NCI-H187 (cell line): ENCODE measurements around the gene FMNL2.

Experiments
- DNase-seq, 2 experiments: peaks; one replicate each; lab custom pipeline; 2025; lab: John Stamatoyannopoulos, UW

The FMNL2 gene

DNA sequence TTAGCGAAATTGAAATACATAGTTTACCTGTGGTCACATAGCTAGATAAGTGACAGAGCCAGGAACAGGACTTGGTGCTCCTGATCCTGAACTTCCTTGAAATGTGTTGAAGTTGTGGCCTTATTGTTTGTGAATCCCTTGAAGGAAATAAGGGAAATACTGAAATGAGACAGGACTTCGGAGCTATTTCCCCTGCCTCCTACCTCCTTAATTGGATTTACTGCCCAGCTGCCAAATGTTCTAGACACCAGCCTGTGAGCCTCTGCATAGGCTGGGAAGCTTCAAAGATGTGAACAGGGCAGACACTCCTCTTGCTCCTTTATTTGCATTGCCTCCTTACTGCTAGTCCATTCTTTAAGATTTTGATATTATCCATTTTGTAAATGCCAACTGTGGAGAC lies 247.1 kb downstream of the FMNL2 start:
- no peak for DNase-seq

DNA sequence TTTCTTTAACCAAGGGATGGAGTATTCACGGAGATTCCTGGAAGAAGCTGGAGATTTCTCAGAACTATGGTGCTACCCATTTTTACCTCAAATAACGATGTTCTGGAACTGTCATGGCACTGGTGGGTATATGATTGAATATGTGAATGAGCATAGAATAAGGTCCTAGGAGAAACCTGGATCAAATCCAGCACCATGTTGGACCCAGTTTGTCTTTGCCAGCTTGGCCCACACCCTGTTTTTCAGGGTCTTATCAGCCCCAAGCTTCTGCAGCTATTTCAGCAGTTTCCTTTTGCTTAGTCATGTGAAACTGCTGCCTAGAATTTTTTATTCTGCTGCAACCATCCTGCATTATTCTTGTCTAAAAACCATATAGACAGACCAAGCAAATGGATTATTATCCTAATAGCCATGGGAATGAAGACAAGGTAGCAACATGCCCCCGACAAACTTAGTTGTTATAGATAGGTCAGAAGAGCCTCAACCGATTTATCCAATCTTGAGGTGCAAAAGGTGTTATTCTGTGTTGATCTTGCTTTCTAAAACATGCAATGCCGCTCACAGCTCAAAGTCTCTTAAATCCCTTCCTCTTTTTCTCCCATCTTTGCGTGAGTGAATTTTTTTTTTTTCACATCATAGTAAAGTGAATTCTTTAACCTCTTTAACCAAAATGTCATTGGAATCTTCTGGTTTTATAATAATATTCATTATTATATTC lies 248.7 kb downstream of the FMNL2 start:
- no peak for DNase-seq

DNA sequence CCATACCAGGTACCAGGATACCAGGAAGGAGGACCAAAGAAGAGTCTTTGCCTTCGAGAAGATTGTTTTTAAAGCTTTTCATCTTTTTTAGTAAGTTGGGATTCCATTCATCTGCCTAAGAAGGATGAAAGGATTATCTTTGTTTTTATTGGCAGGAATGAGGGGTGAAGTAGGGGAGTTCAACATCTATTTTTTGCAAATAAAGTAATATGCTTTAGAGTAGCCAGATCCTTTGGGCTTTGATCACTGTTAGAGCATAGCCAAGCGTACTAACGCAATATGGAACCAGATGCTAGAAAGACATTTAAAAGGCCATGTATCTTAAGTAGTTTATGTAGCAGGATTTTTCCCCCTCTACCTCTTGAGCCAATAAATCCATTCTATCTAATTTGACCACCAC lies 249.3 kb downstream of the FMNL2 start:
- no peak for DNase-seq

DNA sequence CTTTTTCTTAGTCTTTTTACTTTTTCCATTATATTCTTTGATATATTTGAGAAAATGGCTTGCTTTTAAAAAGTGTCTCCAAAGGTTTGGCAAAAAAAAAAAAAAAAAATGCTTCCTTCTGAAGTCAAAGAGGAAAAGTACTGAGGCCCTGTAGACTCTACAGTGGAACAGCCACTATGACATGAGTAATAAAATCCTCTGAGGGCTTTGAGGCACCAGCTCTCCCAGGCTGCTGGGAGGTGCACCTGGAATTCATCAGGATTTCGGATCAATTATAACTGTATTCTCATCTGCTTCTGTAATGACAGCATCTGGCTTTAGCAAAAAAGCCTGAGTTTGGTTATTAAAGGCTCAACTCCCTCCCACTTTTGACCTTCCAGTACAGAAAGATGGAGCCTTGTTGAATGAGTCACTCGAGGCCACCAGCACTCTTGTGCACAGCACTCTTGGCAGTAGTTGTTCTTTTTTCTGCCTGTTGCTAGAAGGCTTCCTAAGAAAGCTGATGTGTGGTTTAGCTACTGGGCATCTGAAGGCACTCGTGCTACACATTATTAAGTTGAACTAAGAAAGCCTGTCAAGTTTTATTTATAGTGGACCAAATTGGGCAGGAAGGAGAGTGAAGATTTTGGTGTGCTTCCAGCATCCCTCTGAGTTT lies 251.0 kb downstream of the FMNL2 start:
- DNase-seq, result no peak

DNA sequence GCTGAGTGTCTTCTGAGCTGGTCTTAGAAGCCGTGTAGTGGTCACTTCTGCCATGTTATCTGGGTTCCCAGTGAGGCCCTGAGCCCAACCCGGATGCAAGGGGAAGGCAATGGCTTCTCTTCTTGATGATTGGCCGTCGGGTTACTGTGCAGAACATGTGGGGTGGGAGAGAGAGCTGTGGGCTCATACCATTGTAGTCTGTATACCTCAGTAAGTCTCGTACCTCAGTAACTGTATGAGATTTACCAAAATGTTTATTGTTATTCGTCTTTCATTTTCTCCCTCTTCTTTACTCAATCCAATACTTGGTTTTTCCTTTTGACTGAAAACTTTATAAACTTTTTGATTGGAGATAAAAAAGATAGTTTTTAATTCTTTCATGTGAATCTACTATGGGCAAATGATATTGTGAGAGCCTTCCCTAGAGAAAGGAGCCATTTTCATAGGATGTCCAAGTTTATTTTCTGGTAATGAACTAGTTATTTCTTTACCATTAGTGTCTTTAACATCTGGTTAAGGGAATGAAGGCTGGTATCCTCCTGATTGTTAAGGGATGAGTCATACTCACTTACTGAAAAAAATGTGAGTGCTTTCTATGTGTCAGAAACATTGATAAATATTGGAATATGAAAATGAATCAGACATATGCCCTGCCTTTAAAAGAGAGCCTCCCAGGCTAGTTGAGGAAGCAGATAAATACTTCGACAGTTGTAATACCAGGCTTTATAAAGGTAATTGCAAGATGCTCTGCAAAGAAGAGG lies 252.4 kb downstream of the FMNL2 start:
- no peak for DNase-seq

DNA sequence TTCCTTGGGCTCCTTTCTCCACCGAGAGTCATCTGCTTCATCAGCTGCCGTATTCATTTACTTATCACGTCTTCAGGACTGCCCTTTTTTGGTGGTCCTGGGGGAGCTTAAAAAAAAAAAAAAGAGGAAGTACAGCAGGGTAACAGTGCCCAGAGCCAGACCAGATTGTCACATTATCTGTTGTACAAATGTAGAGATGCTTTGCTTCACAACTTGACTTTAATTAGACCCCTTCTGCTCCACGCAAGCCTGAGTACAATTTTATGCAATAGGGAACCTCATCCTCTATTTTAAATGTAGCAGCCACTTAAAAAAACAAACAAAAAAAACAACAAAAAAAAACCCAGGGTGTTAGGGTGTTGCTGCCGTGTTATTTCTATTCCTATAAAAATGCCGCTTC lies 254.0 kb downstream of the FMNL2 start:
- no peak for DNase-seq

DNA sequence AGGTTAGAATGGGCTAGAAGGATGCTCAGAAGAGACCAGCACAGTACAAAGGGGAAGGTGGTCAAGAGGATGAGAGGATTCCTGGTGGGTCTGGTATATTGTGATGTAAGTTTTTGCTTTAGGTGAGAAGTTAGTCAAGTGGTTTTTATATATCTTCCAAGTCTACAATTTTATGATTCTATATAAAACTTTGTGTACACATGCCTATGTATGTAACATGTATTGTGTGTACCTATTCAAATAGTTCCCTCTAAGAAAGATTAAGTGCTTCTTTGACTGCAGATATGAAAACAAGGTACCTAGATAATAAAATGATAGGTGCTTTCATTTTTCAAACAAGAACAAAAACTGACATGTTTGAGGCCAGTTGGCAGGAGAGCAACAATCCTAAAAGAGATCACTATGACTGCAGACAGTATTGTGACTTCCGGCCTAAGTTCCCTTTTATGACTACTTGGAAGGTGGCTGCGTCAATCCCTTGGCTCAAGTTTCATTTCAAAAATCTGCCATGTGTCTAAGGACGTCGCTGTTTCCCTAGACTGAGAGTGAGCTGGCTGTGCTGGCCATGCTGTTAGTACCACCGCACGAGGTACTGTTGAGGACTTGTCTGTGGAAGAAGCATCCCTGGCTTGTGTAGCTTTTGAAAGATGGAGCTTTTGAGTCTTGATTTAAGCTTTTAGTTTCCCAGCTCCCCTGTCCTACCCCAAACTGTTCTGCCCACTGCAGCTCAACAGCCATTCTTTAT lies 259.2 kb downstream of the FMNL2 start:
- DNase-seq, result no peak

DNA sequence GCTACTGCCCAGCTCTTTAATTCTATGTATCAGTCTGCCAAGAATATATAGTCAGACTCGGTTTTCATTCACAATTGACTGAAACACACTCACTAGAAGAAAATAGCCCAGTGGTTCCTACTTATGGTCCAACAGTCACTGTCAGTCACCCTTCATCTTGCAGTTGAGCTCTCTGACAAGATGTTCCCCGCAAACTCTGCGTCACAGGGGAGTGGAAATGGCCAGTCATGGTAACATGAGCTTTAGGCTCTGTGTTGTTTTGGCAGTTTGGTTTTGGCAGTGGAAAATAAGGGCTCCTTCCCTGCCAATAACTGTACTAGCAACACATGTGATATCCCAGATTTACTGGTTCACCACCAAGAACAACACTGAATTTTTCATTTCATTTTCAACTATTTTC lies 259.8 kb downstream of the FMNL2 start:
- no peak for DNase-seq

DNA sequence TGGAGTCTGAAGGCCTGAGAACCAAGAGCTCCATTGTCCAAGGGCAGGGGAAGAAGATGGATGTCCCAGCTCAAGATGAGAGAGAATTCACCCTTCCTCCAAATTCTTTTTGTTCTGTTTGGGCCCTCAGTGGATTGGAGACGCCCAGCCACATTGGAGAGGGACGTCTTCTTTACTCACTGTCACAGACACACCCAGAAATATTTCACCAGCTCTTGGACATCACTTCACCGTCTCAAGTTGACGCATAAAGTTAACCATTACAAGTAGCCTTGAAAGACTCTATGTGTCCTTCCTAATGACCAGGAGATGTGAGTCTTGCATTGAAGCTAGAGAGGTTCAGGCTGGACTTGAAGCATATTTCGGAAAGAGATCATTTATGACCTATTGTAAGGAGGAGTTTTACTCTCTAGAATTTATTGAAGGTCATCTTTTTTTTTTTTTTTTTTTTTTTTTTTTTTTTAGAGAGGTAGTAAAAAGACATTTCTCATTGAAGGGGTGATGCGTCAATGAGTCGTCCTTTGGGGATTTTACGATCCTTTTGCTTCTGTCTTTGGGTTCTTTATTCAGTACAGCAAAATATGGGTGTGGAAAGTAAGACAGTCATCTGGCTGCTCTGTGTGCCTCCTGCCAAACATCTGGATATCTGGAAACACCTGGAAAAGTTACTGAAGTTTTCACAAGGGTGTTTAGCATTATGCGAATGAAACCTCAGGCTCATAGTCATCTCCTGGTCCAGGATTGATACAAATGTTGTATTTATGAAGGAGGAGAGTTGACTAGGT lies 264.2 kb downstream of the FMNL2 start:
- no peak for DNase-seq

DNA sequence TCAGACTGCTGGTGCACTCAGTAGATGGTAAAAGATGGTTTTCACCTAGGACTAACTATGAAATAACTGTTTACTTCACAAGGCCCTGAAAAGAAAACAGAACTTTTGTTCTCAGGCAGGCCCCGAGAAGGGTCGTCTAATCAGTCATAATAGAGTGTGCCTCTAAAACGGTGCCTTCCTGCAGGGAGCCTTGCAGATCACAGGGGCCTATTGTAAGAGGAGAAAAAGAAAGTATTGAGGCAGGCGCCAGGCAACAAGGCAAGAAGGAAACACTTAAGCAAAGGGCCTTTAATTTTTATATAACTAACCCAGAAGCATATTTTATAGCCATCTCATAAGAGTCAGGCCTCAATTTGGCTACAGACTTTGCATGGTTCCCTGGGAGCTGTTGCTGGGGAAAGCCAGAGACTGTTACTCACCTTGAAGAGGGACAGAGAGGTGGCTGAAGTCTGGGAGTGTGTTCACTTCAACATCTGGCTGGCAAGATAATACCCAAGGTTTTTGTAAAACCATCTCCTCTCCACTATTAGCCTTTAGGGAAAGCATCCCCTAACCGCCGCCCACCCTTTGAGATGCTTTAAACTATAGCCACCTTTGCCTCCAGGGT lies 265.2 kb downstream of the FMNL2 start:
- DNase-seq, result no peak

DNA sequence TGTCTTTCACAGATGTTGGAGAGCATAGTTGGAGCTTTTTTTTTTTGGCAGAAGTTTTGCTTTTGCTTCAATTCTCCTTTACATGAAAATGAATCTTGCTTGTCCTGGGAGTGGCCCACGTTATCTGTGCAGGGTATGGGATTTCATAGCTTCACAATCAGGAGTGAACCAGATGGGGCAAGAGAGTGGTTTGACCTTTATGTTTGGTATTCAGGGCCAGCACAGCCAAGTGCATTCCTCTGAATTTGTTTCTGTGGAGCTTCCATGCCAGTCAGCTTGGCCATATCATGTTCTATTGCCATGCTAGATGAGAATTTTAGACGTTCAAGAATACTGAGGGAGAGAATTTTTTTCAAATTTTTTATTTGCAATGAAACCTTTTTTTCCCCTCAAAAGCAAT lies 265.7 kb downstream of the FMNL2 start:
- no peak for DNase-seq

DNA sequence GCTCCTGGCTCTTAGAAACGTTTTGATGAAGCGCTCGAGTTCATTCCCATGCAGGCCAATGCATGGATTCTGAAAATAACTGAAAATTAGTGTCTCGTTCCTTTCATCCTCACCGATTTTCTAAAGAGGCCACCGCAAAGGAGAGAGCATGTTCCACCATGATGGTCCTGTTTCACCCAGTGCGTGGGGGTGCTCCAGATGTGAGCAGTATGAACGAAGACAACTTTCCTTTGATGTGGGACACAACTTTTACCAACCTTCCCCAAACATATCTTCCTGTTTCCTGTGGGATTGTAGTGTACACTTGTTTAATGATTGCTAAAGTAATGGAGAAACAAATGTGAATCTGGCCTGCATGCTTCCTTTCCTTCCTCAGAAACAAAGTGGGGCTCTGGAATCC lies 267.8 kb downstream of the FMNL2 start:
- DNase-seq, result no peak

DNA sequence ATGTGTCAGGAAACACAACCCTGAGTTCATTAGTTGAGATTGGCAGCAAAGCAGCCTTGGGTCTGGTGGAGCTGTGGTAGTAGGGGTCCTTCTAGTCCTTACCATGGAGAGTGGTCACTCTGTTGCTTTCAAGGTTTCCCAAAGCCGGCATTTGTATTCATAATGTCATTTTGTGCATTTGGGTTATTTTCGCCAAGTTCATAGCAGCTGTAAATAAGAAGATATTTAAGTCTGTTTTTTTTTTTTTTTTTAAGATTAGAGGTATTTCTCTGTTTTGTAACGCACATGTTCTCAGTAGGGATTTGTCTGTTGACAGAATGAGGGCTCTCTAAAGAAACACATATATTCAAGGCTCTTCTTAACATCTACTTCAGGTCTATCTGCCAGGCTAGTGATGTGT lies 268.2 kb downstream of the FMNL2 start:
- DNase-seq, result no peak

DNA sequence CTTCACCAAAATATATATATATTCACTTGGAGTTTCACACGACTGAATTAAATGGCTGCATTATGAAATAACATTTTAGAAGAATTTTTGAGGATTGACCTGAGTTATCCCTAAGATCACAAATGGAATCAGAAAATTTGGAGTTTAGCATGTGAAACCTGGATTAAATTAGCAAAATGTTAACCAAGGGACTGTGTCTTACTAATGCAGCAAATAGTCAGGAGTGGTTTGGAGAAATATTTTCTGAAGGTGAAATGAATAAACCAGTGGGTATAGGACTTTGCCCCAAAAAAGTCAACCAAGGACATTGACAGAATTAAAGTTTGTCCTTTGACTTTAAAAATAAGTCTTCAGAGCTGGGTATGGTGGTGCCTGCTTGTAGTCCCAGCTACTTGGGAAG lies 271.1 kb downstream of the FMNL2 start:
- DNase-seq, result no peak

DNA sequence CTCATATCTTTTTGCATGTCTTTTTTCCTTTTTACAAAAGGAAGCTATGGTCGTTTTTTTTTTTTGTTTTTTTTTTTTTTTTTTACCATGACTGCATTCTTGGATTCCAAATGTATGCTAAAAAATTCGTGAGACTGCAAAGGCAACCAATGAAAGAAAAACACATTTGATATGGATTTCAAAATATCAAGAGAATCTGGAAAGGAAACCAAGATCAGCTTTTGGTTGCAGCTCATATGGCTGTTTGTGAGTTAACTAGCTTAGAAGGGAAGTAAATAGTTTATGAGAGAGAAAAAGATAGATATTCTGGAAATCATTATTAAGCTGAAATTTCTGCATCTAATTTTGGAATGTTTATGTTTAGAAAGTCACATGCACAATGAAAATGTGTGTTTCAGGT lies 272.0 kb downstream of the FMNL2 start:
- no peak for DNase-seq

DNA sequence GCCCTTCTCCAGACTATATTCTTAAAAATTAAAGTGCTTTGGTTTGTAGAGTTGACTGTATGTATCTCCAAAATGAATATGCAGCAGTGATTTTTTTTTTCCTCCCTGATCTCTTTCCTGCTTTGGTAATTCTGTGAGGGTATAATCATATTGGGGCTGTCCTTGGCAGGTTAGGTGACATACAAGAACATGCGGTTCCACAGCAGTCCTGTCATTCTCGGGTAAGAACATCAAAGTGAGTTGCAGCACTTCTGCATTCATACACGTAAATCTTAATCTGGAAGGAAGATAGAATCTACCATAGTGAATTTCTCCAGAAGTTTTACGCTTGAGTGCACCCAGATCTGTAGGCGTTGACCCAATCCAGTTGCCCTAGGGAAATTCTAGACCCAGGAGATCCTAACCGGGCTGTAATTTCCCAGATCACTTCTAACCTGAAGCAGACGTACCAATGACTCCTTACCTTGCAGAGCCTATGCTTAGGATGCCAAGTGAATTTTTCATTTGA lies 272.9 kb downstream of the FMNL2 start:
- DNase-seq, result no peak

DNA sequence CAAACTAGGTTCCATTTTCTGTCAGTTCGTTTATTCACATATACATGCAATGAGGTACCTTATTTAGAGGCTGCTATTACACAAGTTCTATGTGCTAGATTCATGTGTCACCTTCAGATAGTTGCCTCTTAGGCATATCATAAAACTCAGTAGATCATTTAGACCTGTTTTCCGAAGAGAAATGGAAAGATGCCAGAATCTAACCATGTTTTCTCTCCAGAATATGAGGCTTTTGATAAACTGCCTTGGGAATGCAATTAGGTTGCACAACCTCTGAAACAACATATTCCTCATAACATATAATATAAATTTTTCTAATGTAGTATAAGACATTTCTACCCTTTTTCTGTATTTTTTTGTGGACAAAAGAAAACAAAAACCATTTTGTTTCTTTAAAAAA lies 274.2 kb downstream of the FMNL2 start:
- no peak for DNase-seq

DNA sequence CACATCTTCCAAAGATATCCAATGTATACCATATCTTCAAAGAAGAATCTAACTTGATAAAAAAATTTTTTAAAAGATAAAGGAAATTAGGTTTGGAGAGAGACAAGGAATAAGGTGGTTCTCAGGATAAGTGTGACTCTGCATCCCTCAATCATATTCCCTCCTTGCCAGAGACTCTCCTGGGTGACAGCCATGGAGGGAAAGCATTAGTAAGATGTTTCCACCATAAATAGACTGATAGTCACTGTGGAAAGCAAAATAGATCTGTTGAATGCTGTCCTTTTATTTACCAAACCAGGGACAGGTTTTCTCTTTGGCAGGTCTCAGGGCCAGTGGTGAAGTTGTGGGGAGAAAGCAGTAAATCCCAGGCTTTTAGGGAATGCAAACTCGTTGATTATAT lies 274.7 kb downstream of the FMNL2 start:
- no peak for DNase-seq

DNA sequence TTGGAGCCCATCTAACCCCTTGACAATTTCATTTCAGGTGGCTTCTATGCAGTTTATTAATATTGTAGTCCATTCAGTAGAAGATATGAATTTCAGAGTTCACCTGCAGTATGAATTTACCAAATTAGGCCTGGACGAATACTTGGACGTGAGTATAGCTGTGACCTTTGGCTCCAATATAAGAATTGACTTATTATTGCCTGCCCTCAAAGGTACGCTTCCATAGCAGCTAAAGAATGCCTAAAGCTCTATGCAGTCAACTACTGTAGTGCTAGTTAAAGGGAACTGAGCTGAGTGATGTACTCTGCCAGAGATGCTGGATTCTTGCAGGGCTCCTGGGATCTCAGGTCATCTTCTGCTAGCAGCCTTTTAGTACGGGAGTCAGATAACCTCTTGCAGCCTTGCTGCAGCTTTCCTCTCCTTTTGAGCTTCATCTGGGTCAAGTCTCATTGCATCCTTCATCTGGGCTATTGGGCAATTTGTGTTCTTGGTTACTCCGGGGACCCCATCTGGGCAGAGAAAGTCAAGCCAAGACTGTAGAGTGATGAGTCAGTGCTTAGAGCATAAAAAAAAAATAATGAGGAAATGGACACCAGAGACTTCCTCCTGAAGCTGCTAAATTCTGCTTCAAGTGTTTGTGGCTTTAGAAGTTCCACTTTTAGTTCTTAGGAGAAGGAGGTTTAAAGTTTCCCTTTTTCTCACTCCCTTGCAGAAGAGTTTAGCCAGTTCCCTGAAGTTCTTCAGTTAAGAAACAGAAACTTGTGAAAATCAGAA lies 276.7 kb downstream of the FMNL2 start:
- DNase-seq, result no peak

DNA sequence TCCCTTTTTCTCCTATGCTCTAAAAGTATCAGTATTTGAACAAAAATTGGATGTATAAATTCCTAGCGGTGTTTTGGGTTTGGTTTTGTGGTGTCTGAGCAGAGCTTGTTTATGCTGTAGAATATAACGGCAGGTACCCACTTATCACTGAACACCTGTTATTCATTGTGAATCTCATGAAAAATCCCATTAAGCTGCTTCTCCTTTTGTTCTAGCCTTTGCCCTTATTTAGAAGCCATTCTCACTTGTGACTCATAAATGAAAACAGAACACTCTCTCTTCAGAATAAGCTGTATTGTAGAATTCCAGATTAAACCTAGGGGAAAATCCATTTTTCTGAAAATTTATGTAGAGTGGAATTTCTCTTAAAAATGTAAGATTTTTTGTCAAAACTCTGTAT lies 278.3 kb downstream of the FMNL2 start:
- no peak for DNase-seq
